PC-3 (cell line): ENCODE results near the gene HAND2. TPM values are rescaled to one million over a fixed set of nuclear protein-coding genes. Genes with fewer than 3 reads are reported as not detected.

Source experiments
- ATAC-seq: fragments of 200-7000 bp; cut with Tn5 transposase; 2 replicates; pipeline ENCODE4 v1.9.1; 2020; ENCODE audit warnings: mild to moderate bottlenecking, moderate library complexity
- BruUV-seq: library from RNA; stranded (reverse); fragments of 400-500 nt; replicated peaks from 2 replicates; lab custom pipeline; 2021; lab: Mats Ljungman, UMichigan
- CTCF ChIA-PET: fragments of 300-600 bp; sonication (Branson Sonifier 250); formaldehyde crosslinking; loops from one replicate; lab custom pipeline; 2022; ENCODE audit warnings: antibody characterized with exemption; lab: Charles Lee
- POLR2A ChIA-PET: fragments of 300-600 bp; sonication (Branson Sonifier 250); formaldehyde crosslinking; loops from one replicate; lab custom pipeline; 2022; ENCODE audit warnings: antibody characterized with exemption; ENCODE audit not compliant: unreplicated experiment; lab: Charles Lee
- DNase-seq: peaks from one replicate; pipeline ENCODE4 v3.0.0-alpha.2; 2015
- H2AFZ ChIP-seq: fragments of 300-600 bp; sonication (generic); 2 replicates; pipeline ENCODE4 v1.6.0; 2016; ENCODE audit warnings: antibody characterized with exemption, low read length
- H3F3A ChIP-seq: fragments of 300-600 bp; sonication (generic); one replicate; pipeline ENCODE4 v1.6.0; 2017; ENCODE audit warnings: antibody characterized with exemption, low read length, control low read depth, mild to moderate bottlenecking; ENCODE audit not compliant: unreplicated experiment
- H3K27ac ChIP-seq: fragments of 300-600 bp; sonication (generic); 2 replicates; pipeline ENCODE4 v1.5.1; 2016; ENCODE audit warnings: mild to moderate bottlenecking, low read length
- H3K27me3 ChIP-seq: fragments of 300-600 bp; sonication (generic); 2 replicates; pipeline ENCODE4 v1.6.1; 2016; ENCODE audit warnings: low read length, mixed read lengths
- H3K36me3 ChIP-seq: fragments of 300-600 bp; sonication (generic); 2 replicates; pipeline ENCODE4 v1.6.1; 2016; ENCODE audit warnings: low read depth, mixed run types, low read length, mixed read lengths
- H3K4me1 ChIP-seq: fragments of 300-600 bp; sonication (generic); 2 replicates; pipeline ENCODE4 v1.5.1; 2016; ENCODE audit warnings: low read length; ENCODE audit not compliant: insufficient read depth
- H3K4me2 ChIP-seq: fragments of 300-600 bp; sonication (generic); 2 replicates; pipeline ENCODE4 v1.6.0; 2016; ENCODE audit warnings: low read length
- H3K4me3 ChIP-seq: fragments of 300-600 bp; sonication (generic); 2 replicates; pipeline ENCODE4 v1.5.1; 2016; ENCODE audit warnings: mild to moderate bottlenecking, low read length, mixed read lengths
- H3K79me2 ChIP-seq: fragments of 300-600 bp; sonication (generic); 2 replicates; pipeline ENCODE4 v1.6.1; 2017; ENCODE audit warnings: low read length, mixed read lengths
- H3K9ac ChIP-seq: fragments of 300-600 bp; sonication (generic); 2 replicates; pipeline ENCODE4 v1.6.0; 2016; ENCODE audit warnings: mild to moderate bottlenecking, low read length
- H3K9me2 ChIP-seq: fragments of 300-600 bp; sonication (generic); replicated peaks from 2 replicates; pipeline ENCODE4 v1.6.1; 2016; ENCODE audit warnings: mixed run types, low read length, mixed read lengths
- H3K9me3 ChIP-seq: fragments of 300-600 bp; sonication (generic); 2 replicates; pipeline ENCODE4 v1.6.1; 2016; ENCODE audit warnings: low read length, mixed read lengths
- H4K20me1 ChIP-seq: fragments of 300-600 bp; sonication (generic); 2 replicates; pipeline ENCODE4 v1.6.1; 2016; ENCODE audit warnings: low read length, mixed read lengths
- EZH2 ChIP-seq: fragments of 300-600 bp; sonication (generic); IDR thresholded peaks from one replicate; pipeline ENCODE4 v1.6.1; 2017; ENCODE audit warnings: antibody characterized with exemption, mild to moderate bottlenecking, low read length; ENCODE audit not compliant: unreplicated experiment
- EZH2phosphoT487 ChIP-seq: fragments of 300-600 bp; sonication (generic); IDR thresholded peaks from 2 replicates; pipeline ENCODE4 v1.6.1; 2018; ENCODE audit warnings: mild to moderate bottlenecking, antibody characterized with exemption, low read length, borderline replicate concordance
- intact Hi-C: fragments of 100-400 bp; cut with micrococcal nuclease; formaldehyde crosslinking; loops from 2 replicates; pipeline ENCODE4 v1.9.0; 2023
- total RNA-seq: library from RNA; depleted of rRNA; stranded (reverse); fragments of >200 nt; gene quantifications from 2 replicates; pipeline ENCODE4 v1.2.3, GENCODE V29; 2014
- TF ChIP-seq, protein P1 (sequence below): fragments of 300-600 bp; sonication (generic); conservative IDR thresholded peaks from 2 replicates; pipeline ENCODE4 v1.5.1; 2017; ENCODE audit warnings: antibody characterized with exemption, low read depth, mild to moderate bottlenecking, low read length

Gene HAND2
- total RNA-seq, 1 experiment from 2014 or later = not detected

DNA sequence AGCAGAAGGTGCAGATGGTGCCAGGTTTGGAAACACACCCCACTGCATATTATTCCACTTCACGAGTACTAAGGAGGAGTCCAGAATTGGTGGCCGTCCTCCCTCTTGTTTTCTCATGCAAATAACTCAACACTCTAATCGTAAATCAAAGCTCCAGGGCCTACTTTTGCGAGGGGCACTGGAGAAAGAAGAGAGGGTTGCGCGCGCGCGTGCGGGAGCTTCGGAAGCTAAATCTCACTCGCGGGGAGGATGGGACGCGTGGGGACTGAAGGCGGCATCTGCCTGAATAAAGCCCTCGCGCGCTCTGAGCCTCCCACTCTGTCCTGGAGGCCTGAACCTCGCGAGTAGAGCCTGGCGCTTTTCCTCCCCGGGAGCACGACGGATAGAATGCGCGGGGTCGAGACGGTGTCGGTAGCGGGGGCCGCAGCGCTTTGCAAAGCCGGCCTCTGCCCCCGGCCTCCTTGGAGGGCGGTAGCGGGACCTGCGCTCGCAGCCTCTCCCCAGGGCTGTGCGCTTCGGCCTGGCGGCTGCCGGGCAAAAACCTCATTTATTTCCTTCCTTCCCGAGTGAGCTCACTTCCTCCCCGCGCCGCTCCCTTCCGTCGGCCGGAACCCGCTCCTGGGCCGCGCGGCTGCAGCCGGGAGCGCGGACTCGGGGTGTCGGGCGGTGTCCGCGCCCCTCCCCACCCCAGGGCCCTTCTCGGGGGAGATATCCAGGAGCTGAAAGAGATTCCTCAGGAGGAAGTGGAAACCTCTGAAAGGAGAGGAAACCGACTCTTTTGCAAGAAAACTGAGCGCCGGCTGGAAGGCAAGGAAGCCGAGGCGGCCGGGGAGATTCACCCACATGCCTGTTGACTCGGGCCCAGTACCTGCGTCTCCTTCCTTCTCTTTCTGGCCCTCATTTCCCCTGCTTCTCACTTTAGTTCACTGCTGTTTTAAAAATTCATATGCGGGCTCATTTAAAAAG, 20.7 kb downstream of the HAND2 start:
- H3F3A ChIP-seq = no peaks in the 10 kb centered on the region
- no peak for ATAC-seq
- no peaks in the 10 kb centered on the region for H3K9me2 ChIP-seq
- no peak overlapping the region for H2AFZ ChIP-seq
- ChIA-PET CTCF (no interaction called here), POLR2A (no interaction called here)
- no peaks in the 10 kb centered on the region for H3K79me2 ChIP-seq
- no peak overlapping the region for H3K27ac ChIP-seq
- BruUV-seq = no TSS peak
- H3K4me1 ChIP-seq = no peaks in the 10 kb centered on the region
- no peak overlapping the region for H3K4me2 ChIP-seq
- H3K9ac ChIP-seq = no peak overlapping the region
- no peaks in the 10 kb centered on the region for H3K9me3 ChIP-seq
- TF ChIP-seq, protein P1, sequence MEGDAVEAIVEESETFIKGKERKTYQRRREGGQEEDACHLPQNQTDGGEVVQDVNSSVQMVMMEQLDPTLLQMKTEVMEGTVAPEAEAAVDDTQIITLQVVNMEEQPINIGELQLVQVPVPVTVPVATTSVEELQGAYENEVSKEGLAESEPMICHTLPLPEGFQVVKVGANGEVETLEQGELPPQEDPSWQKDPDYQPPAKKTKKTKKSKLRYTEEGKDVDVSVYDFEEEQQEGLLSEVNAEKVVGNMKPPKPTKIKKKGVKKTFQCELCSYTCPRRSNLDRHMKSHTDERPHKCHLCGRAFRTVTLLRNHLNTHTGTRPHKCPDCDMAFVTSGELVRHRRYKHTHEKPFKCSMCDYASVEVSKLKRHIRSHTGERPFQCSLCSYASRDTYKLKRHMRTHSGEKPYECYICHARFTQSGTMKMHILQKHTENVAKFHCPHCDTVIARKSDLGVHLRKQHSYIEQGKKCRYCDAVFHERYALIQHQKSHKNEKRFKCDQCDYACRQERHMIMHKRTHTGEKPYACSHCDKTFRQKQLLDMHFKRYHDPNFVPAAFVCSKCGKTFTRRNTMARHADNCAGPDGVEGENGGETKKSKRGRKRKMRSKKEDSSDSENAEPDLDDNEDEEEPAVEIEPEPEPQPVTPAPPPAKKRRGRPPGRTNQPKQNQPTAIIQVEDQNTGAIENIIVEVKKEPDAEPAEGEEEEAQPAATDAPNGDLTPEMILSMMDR = no peak
- no peak for TF ChIP-seq EZH2
- no peak for TF ChIP-seq EZH2phosphoT487
- intact Hi-C loops = loop anchor here (5.0 kb wide), 1 partner anchor 613 kb away; no protein-coding TSS in a partner anchor
- DNase-seq = no peak
- no peaks in the 10 kb centered on the region for H4K20me1 ChIP-seq
- no peaks in the 10 kb centered on the region for H3K36me3 ChIP-seq
- no peak overlapping the region for H3K4me3 ChIP-seq
- no peaks in the 10 kb centered on the region for H3K27me3 ChIP-seq

DNA sequence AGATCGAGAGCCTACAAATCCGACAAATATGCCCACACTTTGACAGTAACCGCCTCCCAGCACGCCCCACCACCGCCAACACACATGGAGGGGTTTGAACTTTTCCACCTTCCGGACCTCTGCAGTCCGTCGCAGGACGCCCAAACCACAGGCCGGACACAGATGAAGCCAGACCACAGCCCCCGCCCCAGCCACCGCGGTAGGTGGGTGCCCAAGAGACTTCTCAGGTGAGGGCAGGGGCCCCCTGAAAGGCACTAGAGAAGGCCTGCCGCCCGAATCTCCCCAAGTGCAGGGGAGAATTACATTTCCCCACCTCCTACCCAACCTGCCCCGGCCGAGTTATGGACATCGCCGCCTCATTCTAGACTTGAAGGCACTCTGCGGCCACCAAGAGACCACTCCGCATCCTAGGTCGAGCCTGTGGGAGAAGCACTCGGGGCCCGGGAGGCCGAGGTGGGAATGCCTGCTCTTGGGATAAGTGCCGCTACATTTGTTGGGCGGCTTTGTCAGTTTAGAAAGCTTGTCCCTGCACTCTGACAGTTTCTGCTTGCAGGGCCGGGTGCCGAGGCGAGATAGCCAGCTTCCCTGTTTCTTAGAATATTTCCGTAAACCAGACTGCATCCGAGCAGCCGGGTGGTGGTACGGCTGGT, 21.5 kb downstream of the HAND2 start:
- ATAC-seq (no peak), DNase-seq (no peak)
- Histone ChIP-seq H3K4me3 (no peak overlapping the region), H3K79me2 (no peaks in the 10 kb centered on the region), H3K36me3 (no peaks in the 10 kb centered on the region), H2AFZ (no peak overlapping the region), H3K4me2 (no peak overlapping the region), H3K9me3 (no peaks in the 10 kb centered on the region), H3K27me3 (no peaks in the 10 kb centered on the region), H4K20me1 (no peaks in the 10 kb centered on the region), H3F3A (no peaks in the 10 kb centered on the region), H3K9ac (no peak overlapping the region), H3K4me1 (no peaks in the 10 kb centered on the region), H3K27ac (no peak overlapping the region), H3K9me2 (no peaks in the 10 kb centered on the region)
- CTCF ChIA-PET = no interaction called here
- intact Hi-C loops = loop anchor here (5.0 kb wide), 1 partner anchor 614 kb away; no protein-coding TSS in a partner anchor
- POLR2A ChIA-PET = no interaction called here
- BruUV-seq = no TSS peak
- TF ChIP-seq EZH2 = no peak
- no peak for TF ChIP-seq EZH2phosphoT487
- TF ChIP-seq, protein P1 = no peak
